GM12865 (cell line): ENCODE data around the gene ZNF488.
"Not testable (repeated sequence)": the region's sequence is repeated elsewhere in the genome, so short reads cannot be mapped to it uniquely, and the experiment has no call there.

Source experiments
- DNase-seq: peaks from one replicate; pipeline ENCODE4 v3.0.0; 2010; ENCODE audit warnings: low read depth
- H3K4me3 ChIP-seq: 2 replicates; pipeline ENCODE4 v1.5.1; 2011; ENCODE audit warnings: mild to moderate bottlenecking, low read depth, low read length, control low read depth
- TF ChIP-seq, protein P1 (sequence below): IDR thresholded peaks from 2 replicates; pipeline ENCODE4 v1.5.1; 2011; ENCODE audit warnings: low read length, control low read depth, low read depth, inconsistent platforms; ENCODE audit not compliant: insufficient read depth; ENCODE audit errors: missing control alignments

The ZNF488 gene

GRCh38 chr10:47397256-47397655, 13.2 kb upstream of the ZNF488 start:
- DNase-seq = no peak

DNA sequence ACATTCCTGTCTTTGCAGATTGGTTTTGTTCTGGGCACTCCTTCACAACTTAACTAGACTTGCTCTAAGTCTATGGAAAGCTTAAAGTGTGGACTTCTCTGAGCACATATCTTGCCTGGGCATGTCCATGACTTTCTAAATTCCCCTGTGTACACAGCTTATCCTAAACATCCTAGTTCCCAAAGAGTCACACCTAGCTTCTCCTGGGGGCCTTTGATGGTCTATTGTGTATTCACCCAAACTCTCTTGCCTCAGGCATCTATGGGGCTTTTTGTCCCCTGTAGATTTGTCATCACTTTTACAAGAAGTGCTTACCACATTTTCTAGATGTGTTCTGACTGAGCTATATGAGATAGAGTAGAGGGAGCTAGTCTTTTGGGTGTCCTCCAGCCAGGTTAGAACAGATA, 12.2 kb upstream of the ZNF488 start:
- TF ChIP-seq, protein P1, sequence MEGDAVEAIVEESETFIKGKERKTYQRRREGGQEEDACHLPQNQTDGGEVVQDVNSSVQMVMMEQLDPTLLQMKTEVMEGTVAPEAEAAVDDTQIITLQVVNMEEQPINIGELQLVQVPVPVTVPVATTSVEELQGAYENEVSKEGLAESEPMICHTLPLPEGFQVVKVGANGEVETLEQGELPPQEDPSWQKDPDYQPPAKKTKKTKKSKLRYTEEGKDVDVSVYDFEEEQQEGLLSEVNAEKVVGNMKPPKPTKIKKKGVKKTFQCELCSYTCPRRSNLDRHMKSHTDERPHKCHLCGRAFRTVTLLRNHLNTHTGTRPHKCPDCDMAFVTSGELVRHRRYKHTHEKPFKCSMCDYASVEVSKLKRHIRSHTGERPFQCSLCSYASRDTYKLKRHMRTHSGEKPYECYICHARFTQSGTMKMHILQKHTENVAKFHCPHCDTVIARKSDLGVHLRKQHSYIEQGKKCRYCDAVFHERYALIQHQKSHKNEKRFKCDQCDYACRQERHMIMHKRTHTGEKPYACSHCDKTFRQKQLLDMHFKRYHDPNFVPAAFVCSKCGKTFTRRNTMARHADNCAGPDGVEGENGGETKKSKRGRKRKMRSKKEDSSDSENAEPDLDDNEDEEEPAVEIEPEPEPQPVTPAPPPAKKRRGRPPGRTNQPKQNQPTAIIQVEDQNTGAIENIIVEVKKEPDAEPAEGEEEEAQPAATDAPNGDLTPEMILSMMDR = no peak
- no peak for DNase-seq
- H3K4me3 ChIP-seq = no peak overlapping the region

More at GRCh38 chr10:47397256-47397655, 13.2 kb upstream of the ZNF488 start:
- TF ChIP-seq, protein P1 = no peak
- no peak overlapping the region for H3K4me3 ChIP-seq

- H3K4me3 ChIP-seq = no peak overlapping the region
- TF ChIP-seq, protein P1 = no peak
- no peak for DNase-seq
These were observed 5.5 kb upstream of the ZNF488 start for GRCh38 chr10:47389619-47390018.

GRCh38 chr10:47388879-47389278, 4.8 kb upstream of the ZNF488 start:
- TF ChIP-seq, protein P1 = no peak
- H3K4me3 ChIP-seq = no peak overlapping the region
- no peak for DNase-seq

DNA sequence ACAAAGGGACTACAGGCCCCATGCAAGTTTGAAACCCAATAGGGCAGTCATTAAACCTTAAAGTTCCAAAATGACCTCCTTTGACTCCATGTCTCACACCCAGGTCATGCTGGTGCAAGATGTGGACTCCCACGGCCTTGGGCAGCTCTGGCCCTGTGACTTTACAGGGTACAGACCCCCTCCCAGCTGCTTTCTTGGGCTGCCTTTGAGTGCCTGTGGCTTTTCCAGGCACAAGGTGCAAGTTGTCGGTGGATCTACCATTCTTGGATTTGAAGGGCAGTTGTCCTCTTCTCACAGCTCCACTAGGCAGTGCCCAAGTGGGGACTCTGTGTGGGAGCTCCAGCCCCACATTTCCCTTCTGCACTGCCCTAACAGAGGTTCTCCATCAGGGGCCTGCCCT, 2.0 kb upstream of the ZNF488 start:
- H3K4me3 ChIP-seq, DNase-seq: not testable (repeated sequence)

DNA sequence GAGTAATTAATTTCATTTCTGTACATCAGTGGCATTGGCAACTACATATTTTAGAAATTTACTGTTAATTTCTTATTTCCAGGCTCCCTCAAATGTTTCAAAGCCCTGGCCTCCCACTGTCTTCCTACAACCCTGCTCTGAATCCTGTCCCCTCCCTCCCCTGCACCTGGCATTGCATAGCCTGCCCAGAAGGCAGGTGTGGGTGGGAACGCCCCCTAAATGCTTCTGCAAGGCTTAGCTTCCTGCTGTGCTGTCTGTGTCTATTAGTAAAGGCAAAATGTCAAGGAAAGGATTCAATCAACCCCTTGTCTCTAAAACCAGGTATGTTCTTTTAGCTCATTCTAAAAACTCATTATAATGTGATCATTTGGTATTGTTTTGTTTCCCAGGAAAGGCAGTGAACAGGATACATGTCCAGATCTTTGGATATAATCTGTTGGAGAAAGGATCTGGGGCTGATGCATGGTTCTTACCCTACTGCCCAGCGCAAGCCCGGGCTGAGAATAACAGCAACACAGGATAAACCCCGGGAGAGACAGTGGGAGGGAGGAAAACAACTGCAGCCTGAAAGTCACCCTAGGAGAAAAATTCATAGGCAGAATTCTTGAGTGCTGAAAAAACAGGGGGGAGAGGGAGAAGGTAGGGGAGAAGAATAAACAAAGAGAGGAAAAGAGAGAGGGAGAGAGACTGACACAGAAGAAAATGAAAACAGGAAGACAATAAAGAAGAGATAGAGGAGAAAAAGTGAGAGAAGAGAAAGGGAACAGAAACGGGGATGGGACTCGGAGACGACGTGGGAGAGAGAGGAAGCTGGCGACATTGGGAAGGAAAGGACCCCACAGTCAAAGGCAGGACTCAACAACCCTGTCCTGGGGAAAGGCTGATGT, 589 bp downstream of the ZNF488 start:
- H3K4me3 ChIP-seq = no peak overlapping the region
- TF ChIP-seq, protein P1 = no peak
- DNase-seq = no peak

GRCh38 chr10:47381427-47382379, 2.4 kb downstream of the ZNF488 start:
- H3K4me3 ChIP-seq = no peak overlapping the region
- TF ChIP-seq, protein P1 = no peak
- DNase-seq = no peak
